NOMO-1 treated with dmso at 0.1 percent for 144 hours (cell line): ENCODE measurements around the gene KRTAP19-3.
"Not testable (repeated sequence)": the region's sequence is repeated elsewhere in the genome, so short reads cannot be mapped to it uniquely, and the experiment has no call there.

Experiments used
- DNase-seq: peaks from one replicate; lab custom pipeline; 2025; ENCODE audit not compliant: unreplicated experiment; lab: John Stamatoyannopoulos, UW

The KRTAP19-3 gene

GRCh38 chr21:30491963-30492428, at the start of gene KRTAP19-3:
Gene KRTAP19-3, minus strand, starts transcription at chr21:30492013. Its CDS starts 56 bp downstream, at chr21:30491957.
- no peak for DNase-seq

DNA sequence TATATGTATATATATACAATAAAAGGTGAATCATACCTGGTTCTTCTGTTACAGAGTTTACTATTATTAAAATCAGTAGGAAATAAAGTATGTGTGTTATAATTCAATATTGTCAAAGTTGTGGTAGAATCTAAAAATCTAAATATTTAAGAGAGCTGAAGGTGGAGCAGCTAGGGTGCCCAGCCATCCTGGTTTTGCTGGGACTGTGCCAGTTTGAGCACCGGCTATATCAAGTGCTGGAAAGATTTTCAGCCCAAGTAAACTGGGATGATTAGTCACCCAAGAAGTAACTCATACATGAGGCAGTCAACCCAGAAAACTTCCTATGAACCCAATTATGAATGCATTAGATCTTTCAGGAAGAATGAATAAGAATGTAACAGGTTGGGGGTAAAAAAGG, 27.1 kb upstream of the KRTAP19-3 start:
- DNase-seq: no peak

- DNase-seq: no peak
Measured at GRCh38 chr21:30515681-30516080, 23.9 kb upstream of the KRTAP19-3 start.

- DNase-seq: not testable (repeated sequence)
Measured at GRCh38 chr21:30505621-30506205, 13.9 kb upstream of the KRTAP19-3 start.

DNA sequence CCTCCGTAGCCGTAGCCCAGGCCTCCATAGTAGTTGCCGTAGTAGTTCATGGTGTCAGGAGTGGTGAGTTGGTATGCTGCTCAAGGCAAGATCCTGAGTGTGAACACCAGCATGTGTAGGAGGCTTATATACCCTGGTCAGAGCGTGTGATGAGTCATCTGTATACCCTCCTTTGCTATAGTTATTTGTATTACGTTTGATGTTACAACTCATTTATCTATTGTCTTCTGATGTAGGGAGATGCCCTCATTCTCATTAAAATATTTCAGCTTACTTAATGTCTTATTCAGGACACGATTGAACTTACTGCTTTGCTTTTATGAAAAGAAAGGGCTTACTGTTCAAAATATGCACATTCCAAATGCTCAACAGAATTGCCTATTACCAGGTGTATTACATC, 10.2 kb upstream of the KRTAP19-3 start, which contains the start of gene KRTAP19-5:
Gene KRTAP19-5, minus strand, starts transcription at position 101 of the 400 bp plus-strand sequence. Its CDS starts 51 bp downstream, at position 50.
- no peak for DNase-seq

DNA sequence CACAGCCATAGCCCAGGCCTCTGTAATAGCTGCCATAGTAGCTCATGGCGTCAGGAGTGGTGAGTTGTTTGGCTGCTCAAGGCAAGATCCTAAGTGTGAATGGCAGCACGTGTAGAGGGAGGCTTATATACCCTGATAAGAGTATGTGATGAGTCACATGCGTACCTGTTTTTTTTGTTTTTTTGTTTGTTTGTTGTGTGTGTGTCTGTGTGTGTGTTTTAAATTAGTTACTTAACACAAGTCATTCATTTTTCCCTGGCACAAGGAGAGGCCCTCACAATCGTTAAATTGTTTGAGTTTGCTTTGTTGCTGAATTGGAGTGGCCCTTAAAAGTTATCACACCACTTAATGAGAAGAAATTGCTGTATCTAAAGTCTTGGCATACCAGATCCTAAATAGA, 5.3 kb upstream of the KRTAP19-3 start, which contains the start of gene KRTAP19-4:
Gene KRTAP19-4, minus strand, starts transcription at position 101 of the 400 bp plus-strand sequence. Its CDS starts 55 bp downstream, at position 46.
- DNase-seq: no peak

GRCh38 chr21:30487336-30487735, 4.5 kb downstream of the KRTAP19-3 start, which contains the start of gene KRTAP19-2:
Gene KRTAP19-2, minus strand, starts transcription at chr21:30487436. Its CDS starts 88 bp downstream, at chr21:30487348.
- DNase-seq: no peak

DNA sequence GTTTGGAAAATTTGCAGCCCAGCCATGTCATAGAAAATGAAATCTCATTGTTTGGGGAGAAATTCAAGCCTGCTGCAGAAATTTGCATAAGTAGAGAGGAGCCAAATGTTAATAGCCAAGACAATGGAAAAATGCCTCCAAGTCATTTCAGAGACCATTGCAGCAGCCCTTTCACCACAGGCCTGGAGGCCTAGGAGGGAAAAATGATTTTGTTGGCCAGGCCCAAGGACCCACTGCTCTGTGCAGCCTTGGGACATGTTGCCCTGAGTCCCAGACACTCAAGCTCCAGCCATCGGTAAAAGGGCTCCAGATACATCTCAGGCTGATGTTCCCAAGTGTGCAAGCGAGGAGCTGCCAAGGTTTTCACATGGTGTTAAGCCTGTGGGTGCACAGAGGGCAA, 5.6 kb downstream of the KRTAP19-3 start:
- DNase-seq: no peak

- no peak for DNase-seq
Measured at GRCh38 chr21:30482130-30482529, 9.7 kb downstream of the KRTAP19-3 start.

GRCh38 chr21:30480145-30480544, 11.7 kb downstream of the KRTAP19-3 start, which contains the start of gene KRTAP19-1:
Gene KRTAP19-1, minus strand, starts transcription at chr21:30480367. Its CDS starts 50 bp downstream, at chr21:30480317.
- DNase-seq: no peak

DNA sequence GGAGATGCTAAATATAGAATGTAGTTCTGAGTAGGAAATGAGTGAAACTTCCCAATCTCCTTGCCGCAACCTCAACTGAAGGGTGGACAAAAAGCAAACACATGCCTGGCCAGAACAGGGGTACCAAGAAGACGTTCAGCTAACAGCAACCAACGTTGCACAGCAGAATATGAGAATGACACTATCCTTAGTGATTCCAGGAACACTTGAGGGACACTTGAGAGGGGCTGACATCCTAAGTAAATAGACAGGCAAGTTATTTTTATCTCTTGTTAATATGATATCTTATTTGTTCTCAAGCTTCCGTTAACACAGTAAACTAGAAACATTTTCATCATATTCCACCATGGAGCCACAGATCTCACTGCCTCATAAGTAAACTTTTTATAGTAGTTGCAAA, 12.6 kb downstream of the KRTAP19-3 start:
- no peak for DNase-seq

GRCh38 chr21:30478004-30478403, 13.8 kb downstream of the KRTAP19-3 start:
- no peak for DNase-seq

DNA sequence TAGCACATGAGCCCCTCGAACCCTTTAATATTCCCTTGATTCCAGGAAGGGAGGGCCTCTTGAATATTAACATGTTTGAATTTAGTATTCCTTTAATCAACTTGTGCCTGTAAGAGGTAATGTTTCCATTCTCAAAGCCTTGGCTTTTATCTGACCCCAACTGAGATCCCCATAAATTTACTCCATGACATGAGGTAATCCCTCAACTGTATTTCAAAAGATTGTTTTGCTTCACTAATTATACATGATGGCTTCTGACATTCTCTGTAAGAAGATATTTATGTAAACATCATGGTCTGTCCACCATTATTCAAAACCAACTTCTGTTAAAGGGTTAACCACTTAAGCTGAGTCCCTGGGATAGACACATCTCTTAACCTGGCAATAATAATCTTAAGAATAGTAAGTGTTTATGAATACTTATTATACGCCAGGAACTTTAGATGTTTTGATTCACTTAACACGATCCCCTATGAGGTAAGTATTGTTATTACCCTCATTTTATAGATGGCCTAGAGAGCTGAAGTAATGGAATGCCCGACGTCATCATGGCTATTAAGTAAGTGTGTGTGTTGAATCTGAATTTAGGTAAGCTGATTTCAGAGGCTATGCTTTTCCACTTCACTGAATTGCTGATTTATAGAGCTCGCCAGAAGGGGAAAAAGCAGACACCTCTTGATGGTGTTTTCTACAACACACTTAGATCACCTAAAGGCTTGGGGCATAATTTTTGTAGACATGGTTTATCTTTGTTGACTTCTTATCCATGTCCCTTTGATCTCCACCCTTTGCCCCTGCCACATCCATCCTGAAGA, 22.7 kb downstream of the KRTAP19-3 start:
- no peak for DNase-seq

GRCh38 chr21:30463713-30464112, 28.1 kb downstream of the KRTAP19-3 start:
- no peak for DNase-seq

GRCh38 chr21:30448514-30448913, 43.3 kb downstream of the KRTAP19-3 start:
- no peak for DNase-seq

DNA sequence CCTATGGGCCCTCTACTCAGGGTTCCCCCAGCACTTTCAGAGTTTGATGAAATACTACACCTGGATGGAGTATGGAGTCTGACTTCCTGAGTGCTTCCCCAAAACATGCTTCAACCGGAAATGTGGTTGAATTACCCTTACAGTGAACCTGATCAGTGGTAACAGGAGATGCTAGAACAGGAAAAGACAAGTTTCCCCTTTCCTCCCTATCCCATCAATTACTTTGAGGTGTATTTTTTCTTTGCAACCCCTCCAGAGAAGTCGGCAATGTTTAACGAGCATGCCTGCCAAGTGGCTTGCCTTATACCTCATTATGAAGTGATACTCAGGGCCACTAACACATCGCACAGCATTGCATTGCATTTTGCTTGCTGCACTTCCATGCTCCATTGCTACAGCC, 44.8 kb downstream of the KRTAP19-3 start:
- no peak for DNase-seq

DNA sequence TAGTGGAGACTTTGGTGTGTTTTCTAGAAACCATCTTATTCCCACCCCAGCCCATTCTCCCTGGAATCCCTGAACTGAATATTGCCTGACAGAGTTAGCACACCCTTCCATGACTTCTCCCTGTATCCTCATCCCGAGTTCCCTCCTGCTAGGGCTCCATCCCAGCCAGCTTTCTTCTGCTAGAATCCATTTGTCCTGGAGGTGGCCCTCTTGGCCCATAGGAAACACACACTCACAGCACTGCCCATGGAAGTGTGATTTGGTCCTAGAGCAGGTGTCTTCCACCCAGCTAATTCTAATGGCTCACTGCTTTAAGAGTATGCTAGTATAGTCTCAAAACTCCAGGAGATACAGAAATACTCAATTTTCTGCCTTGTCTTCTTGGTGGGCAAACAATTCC, 47.6 kb downstream of the KRTAP19-3 start:
- DNase-seq: no peak

DNA sequence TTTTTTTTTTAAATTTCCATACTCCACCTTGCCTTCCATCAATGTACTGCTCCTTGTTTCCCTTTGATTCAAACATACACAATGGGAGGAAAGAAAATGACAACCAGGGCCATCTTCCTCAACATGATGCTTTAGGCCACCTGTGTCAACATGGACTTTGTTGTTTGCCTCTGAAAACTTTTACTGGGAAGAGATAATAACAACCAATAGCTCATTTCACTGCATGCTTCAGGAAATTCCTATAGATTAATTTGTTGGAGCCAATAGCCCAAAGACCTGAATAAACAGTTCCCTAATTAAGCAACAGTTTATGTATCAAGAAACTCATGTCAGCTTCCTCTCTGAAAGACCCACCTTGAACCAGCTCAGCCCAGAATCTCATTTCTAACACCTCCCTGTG, 48.6 kb downstream of the KRTAP19-3 start:
- DNase-seq: no peak
